Activated CD4-positive, alpha-beta T cell treated with anti-CD3 and anti-CD28 coated beads, Interleukin-2, amount 50 U/mL, for 16 hours (primary cell): ENCODE data around the gene NSFL1C.
A peak's percentile ranks its signal among the peaks of the same experiment; 100 is the strongest.
"Not testable (repeated sequence)": the region's sequence is repeated elsewhere in the genome, so short reads cannot be mapped to it uniquely, and the experiment has no call there.

Source experiments
- DNase-seq: peaks from one replicate; pipeline ENCODE4 v3.0.0-alpha.2; 2020

NSFL1C gene

DNA sequence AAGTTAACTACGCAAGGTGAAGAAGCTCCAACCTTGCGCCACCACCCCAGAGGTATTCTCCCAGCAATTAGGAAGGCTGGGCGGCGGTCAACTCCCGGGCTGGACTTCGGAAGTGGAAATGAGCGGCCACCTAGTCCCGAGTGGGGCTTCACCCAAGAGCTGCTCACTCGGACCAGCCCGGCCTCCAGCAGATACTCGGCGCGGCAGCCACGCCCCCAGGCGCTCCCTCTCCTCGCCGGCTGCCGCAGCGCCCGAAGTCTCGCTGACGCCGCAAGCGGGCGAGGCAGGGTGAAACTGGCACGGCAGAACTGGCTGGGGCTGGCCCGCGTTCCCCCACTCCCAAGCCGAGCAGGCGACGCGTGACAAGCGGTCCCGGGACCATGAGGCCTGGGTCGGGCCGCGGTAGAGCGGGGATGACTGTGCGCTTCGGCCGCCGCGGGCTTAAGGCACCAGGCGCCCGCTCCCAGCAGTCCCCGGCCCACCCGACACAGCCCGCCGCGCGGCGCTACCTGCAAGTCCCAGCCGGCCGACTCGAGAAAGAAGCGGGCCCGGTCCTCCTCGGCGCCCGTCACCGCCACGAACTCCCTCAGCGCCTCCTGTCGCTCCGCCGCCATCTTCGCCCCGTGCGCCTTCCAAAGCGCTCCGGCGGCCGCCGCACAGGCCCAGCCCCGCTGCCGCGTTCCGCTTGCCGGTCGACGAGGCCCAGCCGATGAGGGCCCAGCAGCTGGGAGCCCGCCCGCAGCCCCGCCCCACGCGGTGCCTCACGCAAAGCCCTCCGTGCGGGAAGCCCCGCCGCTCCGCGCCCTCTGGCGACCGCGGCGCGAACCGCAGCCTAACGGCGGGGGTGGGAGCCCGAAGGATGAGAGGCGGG, at the start of gene NSFL1C:
Gene NSFL1C, minus strand, starts transcription at position 639 of the 871 bp plus-strand sequence. Its CDS starts 25 bp downstream, at position 614.
- peak; percentile 96 for DNase-seq

DNA sequence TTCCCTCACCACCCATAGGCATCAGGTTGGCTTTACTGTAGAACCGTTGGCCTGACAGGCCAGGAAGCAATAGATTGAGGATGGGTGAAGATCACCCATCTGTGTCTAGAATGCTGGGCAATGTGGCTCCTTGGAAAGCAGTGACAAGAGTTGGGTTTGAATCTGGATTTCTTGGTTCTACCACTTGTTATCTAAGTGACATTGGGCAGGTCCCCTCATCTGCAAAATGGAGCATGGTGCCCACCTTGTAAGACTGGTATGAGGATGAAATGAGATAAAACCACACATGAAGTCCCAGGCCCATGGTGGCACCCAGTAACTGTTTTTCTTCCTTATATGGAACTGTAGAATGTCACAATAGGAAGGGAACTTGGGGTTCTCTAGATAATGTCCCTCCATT, 47.2 kb upstream of the NSFL1C start:
- DNase-seq = no peak

DNA sequence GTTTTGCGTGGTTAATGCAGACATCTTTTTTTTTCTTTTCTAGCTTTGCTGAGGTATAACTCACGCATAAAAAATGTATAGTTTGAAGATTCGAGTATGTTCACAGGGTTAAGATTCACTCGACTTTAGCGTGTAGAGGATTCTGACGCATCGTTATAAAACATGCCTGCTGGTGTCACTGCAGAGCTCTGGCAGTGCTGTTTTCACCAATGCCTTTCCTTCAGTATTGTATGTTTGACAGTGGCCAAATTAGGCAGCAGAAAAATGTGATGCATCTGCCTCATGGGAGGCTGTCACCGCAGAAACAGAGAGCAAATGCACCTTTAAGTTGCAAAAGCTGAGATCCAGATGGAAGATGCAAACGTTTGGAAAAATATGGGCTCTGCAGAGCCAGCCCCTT, 42.6 kb upstream of the NSFL1C start:
- peak; percentile 26 for DNase-seq

DNA sequence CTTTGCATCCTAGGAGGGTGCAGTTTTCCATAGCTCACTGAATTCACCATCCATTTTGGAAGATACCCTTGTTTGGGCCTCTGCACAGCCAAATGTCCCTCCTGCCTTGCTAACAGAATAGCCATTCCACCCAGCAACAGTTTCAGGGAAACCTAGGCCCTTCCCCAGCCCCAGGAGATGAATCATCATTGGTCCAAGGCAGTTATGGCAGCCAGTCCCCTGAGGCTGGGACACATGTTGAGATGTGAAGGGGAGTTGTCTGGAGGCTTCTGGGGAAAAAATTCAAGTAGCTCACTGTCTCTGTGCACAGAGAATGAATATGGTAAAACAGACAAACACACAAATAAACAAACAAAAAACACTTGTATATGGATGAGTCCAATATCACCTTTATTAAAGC, 41.9 kb upstream of the NSFL1C start:
- DNase-seq = no peak

DNA sequence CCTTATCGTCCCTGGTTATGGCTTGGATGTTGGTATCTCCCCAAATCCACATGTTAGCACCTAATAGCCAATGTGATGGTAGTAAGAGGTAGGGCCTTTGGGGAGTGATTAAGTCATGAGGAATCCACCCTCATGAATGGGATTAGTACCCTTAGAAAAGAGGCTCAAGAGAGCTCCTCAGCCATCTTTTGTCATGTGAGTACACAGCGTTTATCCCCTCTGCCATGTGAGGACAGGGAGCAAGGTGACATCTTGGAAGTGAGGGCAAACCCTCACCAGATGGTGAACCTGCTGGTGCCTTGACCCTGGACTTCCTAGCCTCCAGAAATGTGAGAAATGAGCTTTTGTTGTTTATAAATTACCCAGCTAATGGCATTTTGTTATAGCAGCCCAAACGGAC, 40.6 kb upstream of the NSFL1C start:
- no peak for DNase-seq

DNA sequence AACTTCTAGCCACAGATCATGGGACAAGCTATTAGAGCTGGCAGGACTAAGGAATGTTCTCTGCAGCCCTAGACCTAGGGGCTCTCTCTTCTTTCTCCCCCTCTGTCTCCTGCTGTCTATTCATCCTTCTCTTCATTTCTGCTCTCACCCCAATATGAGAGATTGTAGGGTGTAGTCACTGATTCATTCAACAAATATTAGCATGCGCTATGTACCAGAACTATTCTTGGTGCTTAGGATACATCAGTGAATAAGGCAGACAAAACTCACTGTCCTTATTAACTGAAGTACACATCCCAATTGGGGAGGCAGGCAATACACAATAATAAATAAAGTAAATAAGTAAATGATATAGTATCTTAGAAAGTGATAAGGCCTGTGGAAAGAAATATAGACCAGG, 39.2 kb upstream of the NSFL1C start:
- DNase-seq = no peak

- DNase-seq = no peak
Measured at GRCh38 chr20:1505361-1505760, 38.7 kb upstream of the NSFL1C start.

GRCh38 chr20:1503564-1504227, 37.0 kb upstream of the NSFL1C start:
- DNase-seq = peak; percentile 79

GRCh38 chr20:1500496-1500895, 33.8 kb upstream of the NSFL1C start:
- DNase-seq = no peak

- no peak for DNase-seq
Measured at GRCh38 chr20:1499528-1500420, 33.1 kb upstream of the NSFL1C start.

GRCh38 chr20:1497371-1497770, 30.7 kb upstream of the NSFL1C start:
- not testable (repeated sequence) for DNase-seq

- DNase-seq = no peak
Measured at GRCh38 chr20:1496930-1497329, 30.3 kb upstream of the NSFL1C start.

- no peak for DNase-seq
Measured at GRCh38 chr20:1494436-1494835, 27.8 kb upstream of the NSFL1C start.

- DNase-seq = no peak
Measured at GRCh38 chr20:1493536-1493935, 26.9 kb upstream of the NSFL1C start.

GRCh38 chr20:1491860-1492642, 25.4 kb upstream of the NSFL1C start:
- DNase-seq = no peak

DNA sequence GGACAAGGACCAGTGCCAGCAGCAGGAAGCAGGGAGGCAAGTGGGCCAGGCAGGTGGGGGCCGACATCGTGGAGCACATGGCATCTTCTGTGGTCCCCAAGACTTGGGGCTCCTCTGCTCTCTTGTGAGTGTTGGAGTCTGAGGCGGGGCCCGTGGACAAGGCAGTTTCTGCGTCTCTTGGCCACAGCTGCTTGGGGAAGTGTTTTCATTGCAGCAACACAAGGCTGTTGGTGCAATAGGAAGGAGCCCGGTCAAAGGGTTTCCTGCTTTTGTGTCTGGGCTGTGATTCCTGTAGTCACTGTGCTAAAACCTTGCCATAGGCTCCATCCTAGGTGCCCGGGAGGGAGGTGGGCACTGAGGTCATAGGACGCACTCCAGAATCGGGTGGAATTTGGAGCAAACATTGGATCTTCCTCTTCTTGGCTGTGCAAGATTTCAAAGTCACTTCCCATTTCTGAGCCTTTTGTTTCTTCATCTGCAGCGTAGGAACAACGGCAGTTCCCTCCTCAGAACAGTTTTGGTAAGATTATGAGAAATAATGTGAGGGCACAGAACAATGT, 24.7 kb upstream of the NSFL1C start, which contains the start of gene SIRPB2:
Gene SIRPB2, minus strand, starts transcription at position 140 of the 560 bp plus-strand sequence. Its CDS starts 61 bp downstream, at position 79.
- DNase-seq = no peak

DNA sequence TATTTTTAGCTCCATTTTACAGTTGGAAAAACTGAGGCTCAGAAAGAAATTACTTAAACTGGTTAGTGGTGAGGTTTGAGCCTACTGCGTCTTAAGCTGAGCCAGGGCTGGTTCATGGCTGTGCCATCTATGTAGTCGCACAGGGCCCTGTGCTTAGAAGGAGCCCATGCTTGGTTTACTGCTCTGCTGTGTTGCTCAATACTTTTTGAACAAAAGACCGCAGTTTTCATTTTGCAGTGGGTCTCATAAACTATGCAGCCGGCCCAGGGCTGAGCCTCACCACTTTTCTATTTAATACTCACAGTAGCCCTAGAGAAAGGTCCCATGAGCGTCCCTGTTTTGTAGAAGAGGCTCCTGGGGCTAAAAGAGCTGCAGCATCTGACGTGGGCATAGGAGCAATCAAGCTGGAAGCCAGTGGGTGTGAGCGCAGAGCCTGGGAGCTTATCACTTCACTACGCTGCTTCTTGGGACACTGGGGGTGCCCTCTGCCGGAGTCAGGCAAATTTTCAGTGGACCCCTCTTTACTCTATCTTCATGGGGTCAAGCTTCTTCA, 24.1 kb upstream of the NSFL1C start:
- no peak for DNase-seq

DNA sequence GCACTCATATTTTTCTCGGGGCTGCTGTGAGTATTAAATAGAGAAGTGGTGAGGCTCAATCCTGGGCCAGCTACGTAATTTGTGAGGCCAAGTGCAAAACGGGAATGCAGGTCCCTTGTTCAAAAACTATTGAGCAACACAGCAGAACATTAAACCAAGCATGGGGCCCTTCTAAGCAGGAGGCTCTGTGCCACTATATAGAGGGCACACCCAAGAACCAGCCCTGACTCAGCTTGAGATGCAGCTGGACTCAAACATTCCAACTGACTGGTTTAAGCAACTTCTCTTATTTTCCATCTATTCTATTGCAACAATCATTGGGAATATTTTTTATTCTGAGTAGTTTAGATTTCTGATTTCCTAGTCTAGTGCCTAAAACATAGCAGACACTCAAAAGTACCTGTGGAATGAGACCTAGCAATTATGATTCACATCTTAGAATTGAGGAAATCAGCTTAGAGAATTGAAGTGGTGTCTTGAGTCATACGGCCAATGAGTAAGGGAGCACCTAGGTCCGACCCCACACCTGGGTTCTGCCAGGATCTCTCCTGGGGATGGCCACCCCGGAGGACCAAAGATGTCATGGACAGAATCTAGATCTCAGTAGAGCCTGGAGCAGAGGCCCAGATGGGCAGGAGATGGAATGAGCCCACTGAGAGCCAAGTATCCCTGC, 23.3 kb upstream of the NSFL1C start:
- DNase-seq = no peak

DNA sequence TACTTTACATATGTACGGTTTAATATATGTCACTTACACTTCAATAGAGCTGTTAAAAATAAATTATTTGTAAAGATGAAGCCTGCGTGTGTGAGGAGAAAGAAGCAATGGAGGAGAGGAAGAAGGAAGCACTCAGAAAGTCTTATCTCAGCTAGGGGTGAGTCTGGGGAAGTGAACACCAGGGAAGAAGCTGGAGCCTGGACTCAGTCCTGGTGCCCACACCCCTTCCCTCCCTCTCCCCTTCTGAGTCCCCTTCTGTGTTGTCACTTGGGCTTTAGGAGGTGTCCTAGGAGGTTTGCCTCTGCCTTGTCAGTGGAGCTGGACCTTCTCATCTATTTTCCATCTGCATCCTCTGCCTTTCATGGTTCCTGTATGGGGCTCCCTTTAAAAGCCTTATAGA, 22.7 kb upstream of the NSFL1C start:
- no peak for DNase-seq

DNA sequence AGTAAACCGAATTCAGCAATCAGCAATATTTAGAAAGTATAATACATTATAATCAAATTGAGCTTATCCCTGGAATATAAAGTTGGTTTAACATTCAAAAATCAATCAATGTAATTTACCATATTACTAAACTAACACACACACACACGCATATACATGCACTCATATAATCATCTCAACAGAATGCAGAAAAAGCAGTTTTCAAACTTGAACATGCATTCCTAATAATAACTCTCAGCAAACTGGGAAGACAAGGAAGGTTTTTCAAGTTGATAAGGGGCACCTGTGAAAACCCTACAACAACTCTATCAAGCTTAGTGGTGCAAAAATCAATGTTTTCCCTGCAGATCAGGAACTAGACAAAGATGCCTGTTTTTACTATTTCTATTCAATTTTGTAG, 19.9 kb upstream of the NSFL1C start:
- no peak for DNase-seq
